Measurements from ENCODE around the gene SF3B3.

The SF3B3 gene

GRCh38 chr16:70495425-70496182, 28.0 kb upstream of the SF3B3 start:
- no peak for TF ChIP-seq EZH2 (IDR thresholded peaks at IDR 0.05)
- no peak overlapping the region for H3K9ac ChIP-seq (ENCODE audit: insufficient read length)
- no peaks in the 10 kb centered on the region for H3K9me3 ChIP-seq (ENCODE audit: low read depth, low read length)
- no peaks in the 10 kb centered on the region; the same call in 1 of the 2 replicates for H3K36me3 ChIP-seq (ENCODE audit: insufficient read depth, low read length)
- no peak overlapping the region for H3K4me3 ChIP-seq
- no peak for DNase-seq (ENCODE audit: low read depth, low spot score)
- H3K27ac ChIP-seq: no peak overlapping the region

DNA sequence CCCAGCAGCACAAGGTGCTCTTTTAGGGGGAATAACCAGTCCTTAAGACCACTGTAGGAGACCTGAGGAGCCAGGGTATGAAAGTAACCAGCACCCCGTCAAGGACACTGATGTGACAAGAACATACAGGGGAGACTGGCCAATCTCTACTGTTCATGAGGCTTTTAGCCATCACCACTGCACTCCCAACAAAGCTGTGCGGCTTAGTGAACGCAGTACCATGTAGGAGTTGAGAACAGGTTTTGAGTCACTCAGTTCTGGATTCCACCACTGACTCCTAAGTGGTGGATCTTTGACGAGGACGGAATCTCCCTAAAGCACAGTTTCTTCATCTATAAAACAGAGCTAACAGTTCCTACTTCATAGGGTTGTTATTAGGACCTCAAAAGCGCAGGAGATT, 27.1 kb upstream of the SF3B3 start:
- H3K9ac ChIP-seq (ENCODE audit: insufficient read length): no peak overlapping the region
- no peak overlapping the region for H3K4me3 ChIP-seq
- no peaks in the 10 kb centered on the region; the same call in 1 of the 2 replicates for H3K36me3 ChIP-seq (ENCODE audit: insufficient read depth, low read length)
- no peak for TF ChIP-seq EZH2 (IDR thresholded peaks at IDR 0.05)
- TF ChIP-seq FOXP2 (optimal IDR thresholded peaks at IDR 0.05; ENCODE audit: control extremely low read depth, extremely low read length, insufficient read depth): no peak
- TF ChIP-seq POLR2AphosphoS5 (IDR thresholded peaks at IDR 0.05; ENCODE audit: borderline replicate concordance, low read depth, low read length): no peak
- no peaks in the 10 kb centered on the region for H3K9me3 ChIP-seq (ENCODE audit: low read depth, low read length)
- DNase-seq (ENCODE audit: low read depth, low spot score): no peak
- H3K27ac ChIP-seq: no peak overlapping the region

DNA sequence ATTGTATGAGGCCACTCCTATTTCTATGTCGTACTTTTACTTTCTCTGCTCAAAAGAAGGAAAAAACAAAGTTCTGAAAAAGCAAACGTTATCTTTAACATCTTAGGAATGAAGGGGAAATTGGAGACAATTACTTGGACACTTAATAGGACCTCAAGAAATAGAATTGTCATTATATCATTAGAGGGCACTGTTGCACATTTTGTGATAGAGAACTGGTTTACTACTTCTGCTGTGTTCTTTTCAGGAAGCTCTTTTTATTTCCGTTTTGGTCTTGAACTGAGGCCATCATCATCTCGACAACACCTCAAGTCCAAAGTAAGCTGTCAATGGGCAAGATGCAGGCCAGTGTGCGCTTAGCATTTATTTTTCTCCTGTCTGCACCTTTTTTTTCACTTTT, 14.9 kb upstream of the SF3B3 start:
- no peak for TF ChIP-seq EZH2 (IDR thresholded peaks at IDR 0.05)
- TF ChIP-seq FOXP2 (optimal IDR thresholded peaks at IDR 0.05; ENCODE audit: control extremely low read depth, extremely low read length, insufficient read depth): no peak
- TF ChIP-seq POLR2AphosphoS5 (IDR thresholded peaks at IDR 0.05; ENCODE audit: borderline replicate concordance, low read depth, low read length): no peak
- peaks cover 4% of the 10 kb centered on the region; the same call in 1 of the 2 replicates for H3K36me3 ChIP-seq (ENCODE audit: insufficient read depth, low read length)
- no peaks in the 10 kb centered on the region for H3K9me3 ChIP-seq (ENCODE audit: low read depth, low read length)
- no peak for DNase-seq (ENCODE audit: low read depth, low spot score)
- H3K9ac ChIP-seq (ENCODE audit: insufficient read length): no peak overlapping the region
- H3K4me3 ChIP-seq: no peak overlapping the region
- no peak overlapping the region for H3K27ac ChIP-seq

GRCh38 chr16:70510216-70510615, 13.4 kb upstream of the SF3B3 start:
- no peak overlapping the region for H3K27ac ChIP-seq
- no peak overlapping the region for H3K9ac ChIP-seq (ENCODE audit: insufficient read length)
- H3K36me3 ChIP-seq (ENCODE audit: insufficient read depth, low read length): peaks cover 4% of the 10 kb centered on the region; the same call in 1 of the 2 replicates
- no peak overlapping the region for H3K4me3 ChIP-seq
- no peaks in the 10 kb centered on the region for H3K9me3 ChIP-seq (ENCODE audit: low read depth, low read length)
- TF ChIP-seq FOXP2 (optimal IDR thresholded peaks at IDR 0.05; ENCODE audit: control extremely low read depth, extremely low read length, insufficient read depth): no peak
- no peak for TF ChIP-seq EZH2 (IDR thresholded peaks at IDR 0.05)
- TF ChIP-seq POLR2AphosphoS5 (IDR thresholded peaks at IDR 0.05; ENCODE audit: borderline replicate concordance, low read depth, low read length): no peak
- DNase-seq (ENCODE audit: low read depth, low spot score): no peak

GRCh38 chr16:70511833-70512232, 11.8 kb upstream of the SF3B3 start:
- peaks cover 4% of the 10 kb centered on the region; the same call in 1 of the 2 replicates for H3K36me3 ChIP-seq (ENCODE audit: insufficient read depth, low read length)
- H3K9me3 ChIP-seq (ENCODE audit: low read depth, low read length): no peaks in the 10 kb centered on the region
- H3K9ac ChIP-seq (ENCODE audit: insufficient read length): no peak overlapping the region
- H3K27ac ChIP-seq: no peak overlapping the region
- H3K4me3 ChIP-seq: no peak overlapping the region
- TF ChIP-seq POLR2AphosphoS5 (IDR thresholded peaks at IDR 0.05; ENCODE audit: borderline replicate concordance, low read depth, low read length): no peak
- DNase-seq (ENCODE audit: low read depth, low spot score): no peak

- Histone ChIP-seq H3K27ac (no peak overlapping the region), H3K4me3 (no peak overlapping the region), H3K9ac (ENCODE audit: insufficient read length) (no peak overlapping the region), H3K9me3 (ENCODE audit: low read depth, low read length) (no peaks in the 10 kb centered on the region), H3K36me3 (ENCODE audit: insufficient read depth, low read length) (peaks cover 4% of the 10 kb centered on the region; the same call in 1 of the 2 replicates)
- no peak for DNase-seq (ENCODE audit: low read depth, low spot score)
- no peak for TF ChIP-seq FOXP2 (optimal IDR thresholded peaks at IDR 0.05; ENCODE audit: control extremely low read depth, extremely low read length, insufficient read depth)
- TF ChIP-seq EZH2 (IDR thresholded peaks at IDR 0.05): no peak
- no peak for TF ChIP-seq POLR2AphosphoS5 (IDR thresholded peaks at IDR 0.05; ENCODE audit: borderline replicate concordance, low read depth, low read length)
Measured at GRCh38 chr16:70512456-70512855, 11.2 kb upstream of the SF3B3 start.

DNA sequence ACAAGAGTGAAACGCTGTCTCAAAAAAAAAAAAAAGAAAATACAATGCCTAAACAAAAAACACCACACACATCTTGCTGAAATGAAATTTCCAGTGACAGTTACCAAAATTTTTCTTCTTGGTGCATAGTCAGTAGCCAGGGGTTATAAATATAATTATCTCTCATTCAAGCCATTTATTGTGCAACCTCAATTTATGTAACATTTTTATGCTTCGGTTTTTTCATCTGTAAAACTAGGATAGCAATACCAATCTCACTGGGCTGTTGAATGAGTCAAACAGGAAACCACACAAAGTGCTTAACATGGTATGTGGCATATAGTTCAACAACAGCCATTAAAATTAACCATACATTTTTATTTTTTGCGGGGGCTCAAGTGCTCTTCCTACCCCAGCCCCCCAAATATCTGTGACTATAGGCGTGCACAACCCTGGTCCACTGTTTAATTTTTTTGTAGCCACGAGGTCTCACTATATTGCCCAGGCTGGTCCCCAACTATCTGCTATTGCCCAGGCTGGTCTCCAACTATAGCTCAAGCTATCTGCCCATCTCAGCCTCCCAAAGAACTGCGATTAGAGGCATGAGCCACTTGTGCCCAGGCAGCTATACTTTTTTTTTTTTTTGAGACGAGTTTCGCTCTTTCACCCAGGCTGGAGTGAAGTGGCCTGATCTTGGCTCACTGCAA, 2.9 kb upstream of the SF3B3 start:
- peak overlapping the region; percentile 45 for H3K4me3 ChIP-seq
- peak overlapping the region; percentile 57; the same call in 1 of the 2 replicates for H3K27ac ChIP-seq
- no peaks in the 10 kb centered on the region for H3K36me3 ChIP-seq (ENCODE audit: insufficient read depth, low read length)
- no peak overlapping the region for H3K9ac ChIP-seq (ENCODE audit: insufficient read length)
- TF ChIP-seq POLR2AphosphoS5 (IDR thresholded peaks at IDR 0.05; ENCODE audit: borderline replicate concordance, low read depth, low read length) (no peak), FOXP2 (optimal IDR thresholded peaks at IDR 0.05; ENCODE audit: control extremely low read depth, extremely low read length, insufficient read depth) (no peak), EZH2 (IDR thresholded peaks at IDR 0.05) (no peak)
- no peaks in the 10 kb centered on the region for H3K9me3 ChIP-seq (ENCODE audit: low read depth, low read length)
- peak; percentile 63 for DNase-seq (ENCODE audit: low read depth, low spot score)

GRCh38 chr16:70522216-70523075, 1.2 kb upstream of the SF3B3 start:
- H3K9me3 ChIP-seq (ENCODE audit: low read depth, low read length): no peaks in the 10 kb centered on the region

More at GRCh38 chr16:70522216-70523075, 1.2 kb upstream of the SF3B3 start:
- H3K27ac ChIP-seq: peak overlapping the region; percentile 95; the same call in 1 of the 2 replicates
- H3K36me3 ChIP-seq (ENCODE audit: insufficient read depth, low read length): peaks cover 13% of the 10 kb centered on the region
- peak overlapping the region; percentile 82 for H3K4me3 ChIP-seq
- TF ChIP-seq FOXP2 (optimal IDR thresholded peaks at IDR 0.05; ENCODE audit: control extremely low read depth, extremely low read length, insufficient read depth): no peak
- TF ChIP-seq POLR2AphosphoS5 (IDR thresholded peaks at IDR 0.05; ENCODE audit: borderline replicate concordance, low read depth, low read length): no peak
- no peak for TF ChIP-seq EZH2 (IDR thresholded peaks at IDR 0.05)
- H3K9ac ChIP-seq (ENCODE audit: insufficient read length): peak overlapping the region; percentile 97
- no peak for DNase-seq (ENCODE audit: low read depth, low spot score)
